Mucosa of rectum (tissue), 2 donors: ENCODE data around the gene GABBR2.
"Not testable (repeated sequence)": the region's sequence is repeated elsewhere in the genome, so short reads cannot be mapped to it uniquely, and the experiment has no call there.

Source experiments
- H3K27ac ChIP-seq, 2 donors: one replicate each; pipeline ENCODE4 v1.7.0; 2013; ENCODE audit warnings: inconsistent platforms in 2 of 2, low read depth in 2 of 2, low read length in 2 of 2
- H3K27me3 ChIP-seq, 2 donors: one replicate each; pipeline ENCODE4 v1.7.0; 2013; ENCODE audit warnings: low read length in 2 of 2; ENCODE audit not compliant: control insufficient read depth in 2 of 2, insufficient read depth in 2 of 2
- H3K36me3 ChIP-seq, 2 donors: one replicate each; pipeline ENCODE4 v1.7.0; 2013; ENCODE audit warnings: low read length in 2 of 2; ENCODE audit not compliant: control insufficient read depth in 2 of 2, insufficient read depth in 2 of 2
- H3K4me1 ChIP-seq, 2 donors: one replicate each; pipeline ENCODE4 v1.7.0; 2013; ENCODE audit warnings: low read length in 2 of 2, mild to moderate bottlenecking in 1 of 2; ENCODE audit not compliant: control insufficient read depth in 2 of 2, insufficient read depth in 2 of 2
- H3K4me3 ChIP-seq, 2 donors: one replicate each; pipeline ENCODE4 v1.7.0; 2013; ENCODE audit warnings: low read length in 2 of 2
- H3K9ac ChIP-seq, 2 donors: one replicate each; pipeline ENCODE4 v1.7.0; 2013; ENCODE audit warnings: low read length in 2 of 2, low read depth in 1 of 2, mild to moderate bottlenecking in 1 of 2
- H3K9me3 ChIP-seq, 2 donors: one replicate each; pipeline ENCODE4 v1.7.0; 2013; ENCODE audit warnings: low read length in 2 of 2; ENCODE audit not compliant: control insufficient read depth in 2 of 2
- donor health status: healthy.
- donor health status: Normal muscosa, but diverticular disease.

Gene GABBR2

GRCh38 chr9:98584853-98585438 is 123.8 kb downstream of the GABBR2 start:
- H3K4me1 ChIP-seq, H3K27me3 ChIP-seq, H3K27ac ChIP-seq, H3K9me3 ChIP-seq, H3K9ac ChIP-seq, H3K36me3 ChIP-seq, H3K4me3 ChIP-seq: not testable (repeated sequence)

GRCh38 chr9:98584059-98584458 is 124.7 kb downstream of the GABBR2 start:
- H3K27me3 ChIP-seq = peaks cover 5% of the 10 kb centered on the region in 2 donors

GRCh38 chr9:98583417-98583816 is 125.3 kb downstream of the GABBR2 start:
- Histone ChIP-seq H3K27ac (no peak overlapping the region), H3K9me3 (no peaks in the 10 kb centered on the region), H3K36me3 (no peaks in the 10 kb centered on the region), H3K4me1 (no peaks in the 10 kb centered on the region), H3K9ac (no peak overlapping the region), H3K4me3 (no peak overlapping the region), H3K27me3 (peaks cover 5% of the 10 kb centered on the region in 2 donors)

More at GRCh38 chr9:98584059-98584458, 124.7 kb downstream of the GABBR2 start:
- Histone ChIP-seq H3K9me3 (no peaks in the 10 kb centered on the region), H3K36me3 (no peaks in the 10 kb centered on the region), H3K4me1 (no peaks in the 10 kb centered on the region), H3K9ac (no peak overlapping the region), H3K4me3 (no peak overlapping the region), H3K27ac (no peak overlapping the region)

GRCh38 chr9:98580956-98581355 is 127.8 kb downstream of the GABBR2 start:
- Histone ChIP-seq H3K9ac (no peak overlapping the region), H3K27ac (no peak overlapping the region), H3K9me3 (no peaks in the 10 kb centered on the region), H3K27me3 (peaks cover 5 to 12% of the 10 kb centered on the region in 2 donors), H3K4me1 (no peaks in the 10 kb centered on the region), H3K36me3 (no peaks in the 10 kb centered on the region), H3K4me3 (no peak overlapping the region)

- Histone ChIP-seq H3K36me3 (no peaks in the 10 kb centered on the region), H3K4me3 (no peak overlapping the region), H3K9ac (no peak overlapping the region), H3K4me1 (no peaks in the 10 kb centered on the region), H3K27ac (no peak overlapping the region), H3K27me3 (peaks cover 5 to 12% of the 10 kb centered on the region in 2 donors), H3K9me3 (no peaks in the 10 kb centered on the region)
Measured at GRCh38 chr9:98579700-98580099, 129.0 kb downstream of the GABBR2 start.

GRCh38 chr9:98577446-98577845 is 131.3 kb downstream of the GABBR2 start:
- H3K27ac ChIP-seq = no peak overlapping the region
- H3K4me1 ChIP-seq = no peaks in the 10 kb centered on the region
- no peak overlapping the region for H3K4me3 ChIP-seq
- H3K9me3 ChIP-seq = no peaks in the 10 kb centered on the region
- H3K27me3 ChIP-seq = peaks cover 5 to 7% of the 10 kb centered on the region in 2 donors
- no peaks in the 10 kb centered on the region for H3K36me3 ChIP-seq
- H3K9ac ChIP-seq = no peak overlapping the region

GRCh38 chr9:98576859-98577258 is 131.9 kb downstream of the GABBR2 start:
- Histone ChIP-seq H3K9ac (no peak overlapping the region), H3K27ac (no peak overlapping the region), H3K27me3 (peaks cover 5 to 7% of the 10 kb centered on the region in 2 donors), H3K4me3 (no peak overlapping the region), H3K9me3 (no peaks in the 10 kb centered on the region), H3K4me1 (no peaks in the 10 kb centered on the region), H3K36me3 (no peaks in the 10 kb centered on the region)

GRCh38 chr9:98576354-98576753 is 132.4 kb downstream of the GABBR2 start:
- Histone ChIP-seq H3K4me3 (no peak overlapping the region), H3K9ac (no peak overlapping the region), H3K27me3 (peaks cover 5 to 7% of the 10 kb centered on the region in 2 donors), H3K36me3 (no peaks in the 10 kb centered on the region), H3K4me1 (no peaks in the 10 kb centered on the region), H3K9me3 (no peaks in the 10 kb centered on the region), H3K27ac (no peak overlapping the region)

GRCh38 chr9:98575379-98576346 is 133.1 kb downstream of the GABBR2 start:
- H3K9me3 ChIP-seq = no peaks in the 10 kb centered on the region
- H3K4me3 ChIP-seq = no peak overlapping the region
- peaks cover 5 to 7% of the 10 kb centered on the region in 2 donors for H3K27me3 ChIP-seq
- no peaks in the 10 kb centered on the region for H3K4me1 ChIP-seq
- H3K9ac ChIP-seq = no peak overlapping the region
- H3K36me3 ChIP-seq = no peaks in the 10 kb centered on the region
- no peak overlapping the region for H3K27ac ChIP-seq

- Histone ChIP-seq H3K27ac (no peak overlapping the region), H3K36me3 (no peaks in the 10 kb centered on the region), H3K9ac (no peak overlapping the region), H3K4me1 (no peaks in the 10 kb centered on the region), H3K27me3 (peaks cover 0 to 7% of the 10 kb centered on the region in 2 donors), H3K4me3 (no peak overlapping the region), H3K9me3 (no peaks in the 10 kb centered on the region)
Measured at GRCh38 chr9:98573749-98574278, 134.9 kb downstream of the GABBR2 start.
